MM.1S (cell line): Measurements from ENCODE around the gene SLC9A4.

ENCODE experiments used
- CTCF ChIP-seq: fragments of 300-600 bp; sonication (generic); IDR thresholded peaks from 2 replicates; pipeline ENCODE4 v1.5.1; 2016; ENCODE audit warnings: antibody characterized with exemption, low read length, mixed read lengths
- EZH2 ChIP-seq: fragments of 300-600 bp; sonication (generic); optimal IDR thresholded peaks from 2 replicates; pipeline ENCODE3; 2017; ENCODE audit warnings: low read depth, mild to moderate bottlenecking, antibody characterized with exemption, low read length, mixed read lengths
- EZH2phosphoT487 ChIP-seq: fragments of 300-600 bp; sonication (generic); IDR thresholded peaks from 2 replicates; pipeline ENCODE4 v1.6.1; 2018; ENCODE audit warnings: antibody characterized with exemption, low read length

GRCh38 chr2:102463160-102463559 lies 9.9 kb upstream of the SLC9A4 start:
- TF ChIP-seq CTCF = no peak
- TF ChIP-seq EZH2phosphoT487 = no peak
- TF ChIP-seq EZH2 = no peak
